Measurements from ENCODE around the gene ERC2.

The ERC2 gene

DNA sequence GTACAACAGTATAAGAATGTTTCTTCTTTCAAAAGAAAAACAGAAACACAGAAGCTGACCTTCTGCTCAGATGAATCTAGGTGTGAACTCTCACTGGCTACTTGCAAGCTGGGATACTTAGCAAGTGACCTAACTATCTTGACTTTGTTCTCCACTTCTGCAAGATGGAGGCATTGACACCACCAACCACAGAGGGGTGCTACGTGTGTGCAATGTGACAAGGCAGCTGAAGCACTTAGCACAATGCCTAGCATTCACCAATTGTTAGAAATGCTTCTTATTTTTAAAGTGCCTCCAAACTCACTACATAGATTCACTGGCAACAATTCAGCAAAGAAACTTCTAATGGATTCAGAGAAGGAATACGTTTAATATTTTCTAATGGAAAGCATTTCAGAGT, 649.8 kb downstream of the ERC2 start:
- peak; percentile 42; the same call in 1 of the 3 replicates for ATAC-seq

DNA sequence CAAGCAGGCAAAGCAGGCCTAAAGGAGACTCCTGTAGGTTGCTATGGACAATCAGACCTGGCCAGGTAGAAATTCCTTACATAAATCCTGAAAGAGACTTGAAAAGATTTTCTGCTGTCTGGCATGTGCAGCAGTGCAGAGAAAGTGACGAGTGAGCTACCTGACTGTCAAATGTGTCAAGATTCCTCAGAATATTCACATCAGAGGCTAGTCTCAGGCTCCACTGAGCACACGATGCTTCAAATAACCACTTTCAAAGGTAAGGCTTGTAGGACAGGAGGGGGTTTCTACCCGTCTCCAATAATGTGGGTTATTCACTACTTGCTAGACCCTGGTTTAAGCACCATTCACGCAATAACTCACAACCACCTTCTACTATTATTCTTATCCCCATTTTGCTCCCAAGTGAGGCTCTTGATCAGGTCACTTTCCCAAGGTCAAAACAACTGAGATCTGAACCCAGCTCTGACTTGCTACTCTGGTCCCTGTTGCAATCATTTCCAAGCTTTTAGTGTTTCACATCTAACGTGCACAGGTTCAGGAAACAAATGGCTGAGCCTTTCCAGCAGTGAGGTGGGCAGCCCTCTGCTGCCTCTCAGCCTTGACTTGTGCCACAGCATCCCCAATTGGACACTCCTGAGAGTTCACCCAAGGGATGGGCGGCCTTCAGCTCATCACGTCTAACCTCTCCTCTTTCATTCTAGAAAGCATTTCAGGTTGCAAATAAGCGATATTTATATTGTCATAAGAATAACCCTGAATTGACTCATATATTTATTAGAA, 651.3 kb downstream of the ERC2 start:
- TF ChIP-seq ZNF70 (CRISPR knock-in tag; IDR thresholded peaks at IDR 0.05) (no peak), ZC3H10 (CRISPR knock-in tag; IDR thresholded peaks at IDR 0.05) (no peak), CSDC2 (CRISPR knock-in tag; IDR thresholded peaks at IDR 0.05) (no peak), TOX (CRISPR knock-in tag; IDR thresholded peaks at IDR 0.05; ENCODE audit: borderline replicate concordance) (no peak), PPARA (CRISPR knock-in tag; IDR thresholded peaks at IDR 0.05; ENCODE audit: borderline replicate concordance) (no peak), ISL1 (CRISPR knock-in tag; IDR thresholded peaks at IDR 0.05) (no peak), BACH2 (CRISPR knock-in tag; IDR thresholded peaks at IDR 0.05; ENCODE audit: borderline replicate concordance) (no peak), ZNF565 (CRISPR knock-in tag; conservative IDR thresholded peaks at IDR 0.05; ENCODE audit: low read depth) (no peak)
- TF ChIP-seq, protein P1, sequence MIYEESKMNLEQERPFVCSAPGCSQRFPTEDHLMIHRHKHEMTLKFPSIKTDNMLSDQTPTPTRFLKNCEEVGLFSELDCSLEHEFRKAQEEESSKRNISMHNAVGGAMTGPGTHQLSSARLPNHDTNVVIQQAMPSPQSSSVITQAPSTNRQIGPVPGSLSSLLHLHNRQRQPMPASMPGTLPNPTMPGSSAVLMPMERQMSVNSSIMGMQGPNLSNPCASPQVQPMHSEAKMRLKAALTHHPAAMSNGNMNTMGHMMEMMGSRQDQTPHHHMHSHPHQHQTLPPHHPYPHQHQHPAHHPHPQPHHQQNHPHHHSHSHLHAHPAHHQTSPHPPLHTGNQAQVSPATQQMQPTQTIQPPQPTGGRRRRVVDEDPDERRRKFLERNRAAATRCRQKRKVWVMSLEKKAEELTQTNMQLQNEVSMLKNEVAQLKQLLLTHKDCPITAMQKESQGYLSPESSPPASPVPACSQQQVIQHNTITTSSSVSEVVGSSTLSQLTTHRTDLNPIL (CRISPR knock-in tag; IDR thresholded peaks at IDR 0.05; ENCODE audit: low read depth), result no peak
- ATAC-seq, result no peak

More for the DNA sequence above, 649.8 kb downstream of the ERC2 start:
- no peak for TF ChIP-seq CSDC2 (CRISPR knock-in tag; IDR thresholded peaks at IDR 0.05)
- no peak for TF ChIP-seq ZNF565 (CRISPR knock-in tag; conservative IDR thresholded peaks at IDR 0.05; ENCODE audit: low read depth)
- TF ChIP-seq ZFP30 (CRISPR knock-in tag; IDR thresholded peaks at IDR 0.05), result no peak
- no peak for TF ChIP-seq OSR1 (CRISPR knock-in tag; IDR thresholded peaks at IDR 0.05)
- TF ChIP-seq TCF4 (CRISPR knock-in tag; IDR thresholded peaks at IDR 0.05; ENCODE audit: borderline replicate concordance), result no peak
- TF ChIP-seq ISL1 (CRISPR knock-in tag; IDR thresholded peaks at IDR 0.05), result no peak
- TF ChIP-seq, protein P2, sequence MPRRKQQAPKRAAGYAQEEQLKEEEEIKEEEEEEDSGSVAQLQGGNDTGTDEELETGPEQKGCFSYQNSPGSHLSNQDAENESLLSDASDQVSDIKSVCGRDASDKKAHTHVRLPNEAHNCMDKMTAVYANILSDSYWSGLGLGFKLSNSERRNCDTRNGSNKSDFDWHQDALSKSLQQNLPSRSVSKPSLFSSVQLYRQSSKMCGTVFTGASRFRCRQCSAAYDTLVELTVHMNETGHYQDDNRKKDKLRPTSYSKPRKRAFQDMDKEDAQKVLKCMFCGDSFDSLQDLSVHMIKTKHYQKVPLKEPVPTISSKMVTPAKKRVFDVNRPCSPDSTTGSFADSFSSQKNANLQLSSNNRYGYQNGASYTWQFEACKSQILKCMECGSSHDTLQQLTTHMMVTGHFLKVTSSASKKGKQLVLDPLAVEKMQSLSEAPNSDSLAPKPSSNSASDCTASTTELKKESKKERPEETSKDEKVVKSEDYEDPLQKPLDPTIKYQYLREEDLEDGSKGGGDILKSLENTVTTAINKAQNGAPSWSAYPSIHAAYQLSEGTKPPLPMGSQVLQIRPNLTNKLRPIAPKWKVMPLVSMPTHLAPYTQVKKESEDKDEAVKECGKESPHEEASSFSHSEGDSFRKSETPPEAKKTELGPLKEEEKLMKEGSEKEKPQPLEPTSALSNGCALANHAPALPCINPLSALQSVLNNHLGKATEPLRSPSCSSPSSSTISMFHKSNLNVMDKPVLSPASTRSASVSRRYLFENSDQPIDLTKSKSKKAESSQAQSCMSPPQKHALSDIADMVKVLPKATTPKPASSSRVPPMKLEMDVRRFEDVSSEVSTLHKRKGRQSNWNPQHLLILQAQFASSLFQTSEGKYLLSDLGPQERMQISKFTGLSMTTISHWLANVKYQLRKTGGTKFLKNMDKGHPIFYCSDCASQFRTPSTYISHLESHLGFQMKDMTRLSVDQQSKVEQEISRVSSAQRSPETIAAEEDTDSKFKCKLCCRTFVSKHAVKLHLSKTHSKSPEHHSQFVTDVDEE (CRISPR knock-in tag; IDR thresholded peaks at IDR 0.05), result no peak
- TF ChIP-seq ZFP3 (CRISPR knock-in tag; IDR thresholded peaks at IDR 0.05), result no peak
- TF ChIP-seq SNAI2 (CRISPR knock-in tag; IDR thresholded peaks at IDR 0.05), result no peak
- TF ChIP-seq, protein P3, sequence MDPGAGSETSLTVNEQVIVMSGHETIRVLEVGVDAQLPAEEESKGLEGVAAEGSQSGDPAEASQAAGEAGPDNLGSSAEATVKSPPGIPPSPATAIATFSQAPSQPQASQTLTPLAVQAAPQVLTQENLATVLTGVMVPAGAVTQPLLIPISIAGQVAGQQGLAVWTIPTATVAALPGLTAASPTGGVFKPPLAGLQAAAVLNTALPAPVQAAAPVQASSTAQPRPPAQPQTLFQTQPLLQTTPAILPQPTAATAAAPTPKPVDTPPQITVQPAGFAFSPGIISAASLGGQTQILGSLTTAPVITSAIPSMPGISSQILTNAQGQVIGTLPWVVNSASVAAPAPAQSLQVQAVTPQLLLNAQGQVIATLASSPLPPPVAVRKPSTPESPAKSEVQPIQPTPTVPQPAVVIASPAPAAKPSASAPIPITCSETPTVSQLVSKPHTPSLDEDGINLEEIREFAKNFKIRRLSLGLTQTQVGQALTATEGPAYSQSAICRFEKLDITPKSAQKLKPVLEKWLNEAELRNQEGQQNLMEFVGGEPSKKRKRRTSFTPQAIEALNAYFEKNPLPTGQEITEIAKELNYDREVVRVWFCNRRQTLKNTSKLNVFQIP (CRISPR knock-in tag; IDR thresholded peaks at IDR 0.05; ENCODE audit: borderline replicate concordance, low read depth), result no peak
- no peak for TF ChIP-seq TOX (CRISPR knock-in tag; IDR thresholded peaks at IDR 0.05; ENCODE audit: borderline replicate concordance)
- no peak for TF ChIP-seq ZC3H10 (CRISPR knock-in tag; IDR thresholded peaks at IDR 0.05)
- TF ChIP-seq, protein P1 (CRISPR knock-in tag; IDR thresholded peaks at IDR 0.05; ENCODE audit: low read depth), result no peak
- no peak for TF ChIP-seq ZNF70 (CRISPR knock-in tag; IDR thresholded peaks at IDR 0.05)
- TF ChIP-seq ZNF8 (CRISPR knock-in tag; IDR thresholded peaks at IDR 0.05), result no peak
- no peak for TF ChIP-seq GLIS3 (CRISPR knock-in tag; IDR thresholded peaks at IDR 0.05)
- TF ChIP-seq ARNTL (CRISPR knock-in tag; IDR thresholded peaks at IDR 0.05; ENCODE audit: borderline replicate concordance, low read depth), result no peak
- TF ChIP-seq ESRRG (CRISPR knock-in tag; IDR thresholded peaks at IDR 0.05), result no peak
- no peak for TF ChIP-seq PPARA (CRISPR knock-in tag; IDR thresholded peaks at IDR 0.05; ENCODE audit: borderline replicate concordance)
- TF ChIP-seq BACH2 (CRISPR knock-in tag; IDR thresholded peaks at IDR 0.05; ENCODE audit: borderline replicate concordance), result no peak

DNA sequence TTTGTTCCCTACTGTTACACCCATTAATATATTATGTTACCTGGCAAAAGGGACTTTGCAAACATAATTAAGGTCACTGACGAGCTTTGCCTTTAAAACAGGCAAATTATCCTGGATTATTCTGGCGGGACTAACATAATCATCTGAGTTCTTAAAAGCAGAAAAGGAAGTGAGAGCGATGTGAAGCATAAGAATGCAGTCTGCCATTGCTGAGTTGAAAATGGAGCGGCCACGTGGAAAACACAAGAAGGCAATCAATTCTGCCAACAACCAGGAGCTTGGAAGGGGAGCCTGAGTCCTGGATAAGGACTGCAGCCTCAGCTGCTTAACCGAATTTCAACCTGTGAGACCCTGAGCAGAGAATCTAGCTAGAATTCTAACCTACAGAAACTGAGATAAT, 653.0 kb downstream of the ERC2 start:
- no peak for ATAC-seq
- TF ChIP-seq SNAI2 (CRISPR knock-in tag; IDR thresholded peaks at IDR 0.05) (no peak), ISL1 (CRISPR knock-in tag; IDR thresholded peaks at IDR 0.05) (no peak), ZFP3 (CRISPR knock-in tag; IDR thresholded peaks at IDR 0.05) (no peak), BACH2 (CRISPR knock-in tag; IDR thresholded peaks at IDR 0.05; ENCODE audit: borderline replicate concordance) (no peak), RARB (CRISPR knock-in tag; IDR thresholded peaks at IDR 0.05) (no peak), GLIS3 (CRISPR knock-in tag; IDR thresholded peaks at IDR 0.05) (no peak), ZNF8 (CRISPR knock-in tag; IDR thresholded peaks at IDR 0.05) (no peak)
- TF ChIP-seq, protein P1 (CRISPR knock-in tag; IDR thresholded peaks at IDR 0.05; ENCODE audit: low read depth), result no peak
- TF ChIP-seq, protein P4, sequence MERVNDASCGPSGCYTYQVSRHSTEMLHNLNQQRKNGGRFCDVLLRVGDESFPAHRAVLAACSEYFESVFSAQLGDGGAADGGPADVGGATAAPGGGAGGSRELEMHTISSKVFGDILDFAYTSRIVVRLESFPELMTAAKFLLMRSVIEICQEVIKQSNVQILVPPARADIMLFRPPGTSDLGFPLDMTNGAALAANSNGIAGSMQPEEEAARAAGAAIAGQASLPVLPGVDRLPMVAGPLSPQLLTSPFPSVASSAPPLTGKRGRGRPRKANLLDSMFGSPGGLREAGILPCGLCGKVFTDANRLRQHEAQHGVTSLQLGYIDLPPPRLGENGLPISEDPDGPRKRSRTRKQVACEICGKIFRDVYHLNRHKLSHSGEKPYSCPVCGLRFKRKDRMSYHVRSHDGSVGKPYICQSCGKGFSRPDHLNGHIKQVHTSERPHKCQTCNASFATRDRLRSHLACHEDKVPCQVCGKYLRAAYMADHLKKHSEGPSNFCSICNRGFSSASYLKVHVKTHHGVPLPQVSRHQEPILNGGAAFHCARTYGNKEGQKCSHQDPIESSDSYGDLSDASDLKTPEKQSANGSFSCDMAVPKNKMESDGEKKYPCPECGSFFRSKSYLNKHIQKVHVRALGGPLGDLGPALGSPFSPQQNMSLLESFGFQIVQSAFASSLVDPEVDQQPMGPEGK (CRISPR knock-in tag; IDR thresholded peaks at IDR 0.05; ENCODE audit: borderline replicate concordance), result no peak
- TF ChIP-seq, protein P3 (CRISPR knock-in tag; IDR thresholded peaks at IDR 0.05; ENCODE audit: borderline replicate concordance, low read depth), result no peak

All from SK-N-SH treated with all-trans-retinoic acid at 6 μM for 48 hours (cell line).